ENCODE measurements around the gene NRG3.
"Not testable (repeated sequence)": the region's sequence is repeated elsewhere in the genome, so short reads cannot be mapped to it uniquely, and the experiment has no call there.

NRG3 gene

GRCh38 chr10:82924711-82925110 lies 1049.7 kb downstream of the NRG3 start:
- no peak for DNase-seq (ENCODE audit: low spot score)

DNA sequence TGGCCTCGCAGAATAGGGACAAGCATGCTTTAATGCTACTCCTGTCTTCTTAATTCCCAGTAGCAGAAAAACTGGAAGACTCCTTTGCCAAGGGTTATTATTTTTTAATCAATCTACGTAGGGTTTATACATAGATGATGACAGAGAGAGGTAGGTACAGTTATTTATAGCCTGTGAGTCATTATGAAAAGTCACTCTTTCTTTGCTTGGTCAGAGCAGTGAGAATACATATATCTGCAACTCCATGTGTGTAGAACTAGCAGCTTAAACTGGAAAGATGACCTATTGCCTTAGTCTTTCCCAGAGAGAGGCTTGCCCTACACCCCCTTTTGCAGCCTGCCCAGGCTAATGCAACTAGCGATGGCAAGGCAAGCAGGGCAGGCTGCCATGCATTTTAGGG lies 1050.6 kb downstream of the NRG3 start:
- no peak for DNase-seq (ENCODE audit: low spot score)

GRCh38 chr10:82932451-82932850 lies 1057.5 kb downstream of the NRG3 start:
- no peak for DNase-seq (ENCODE audit: low spot score)

- DNase-seq (ENCODE audit: low spot score) = no peak
Measured at GRCh38 chr10:82934429-82934828, 1059.4 kb downstream of the NRG3 start.

GRCh38 chr10:82934947-82935346 lies 1060.0 kb downstream of the NRG3 start:
- DNase-seq (ENCODE audit: low spot score) = no peak

GRCh38 chr10:82938331-82938730 lies 1063.3 kb downstream of the NRG3 start:
- DNase-seq (ENCODE audit: low spot score) = no peak

DNA sequence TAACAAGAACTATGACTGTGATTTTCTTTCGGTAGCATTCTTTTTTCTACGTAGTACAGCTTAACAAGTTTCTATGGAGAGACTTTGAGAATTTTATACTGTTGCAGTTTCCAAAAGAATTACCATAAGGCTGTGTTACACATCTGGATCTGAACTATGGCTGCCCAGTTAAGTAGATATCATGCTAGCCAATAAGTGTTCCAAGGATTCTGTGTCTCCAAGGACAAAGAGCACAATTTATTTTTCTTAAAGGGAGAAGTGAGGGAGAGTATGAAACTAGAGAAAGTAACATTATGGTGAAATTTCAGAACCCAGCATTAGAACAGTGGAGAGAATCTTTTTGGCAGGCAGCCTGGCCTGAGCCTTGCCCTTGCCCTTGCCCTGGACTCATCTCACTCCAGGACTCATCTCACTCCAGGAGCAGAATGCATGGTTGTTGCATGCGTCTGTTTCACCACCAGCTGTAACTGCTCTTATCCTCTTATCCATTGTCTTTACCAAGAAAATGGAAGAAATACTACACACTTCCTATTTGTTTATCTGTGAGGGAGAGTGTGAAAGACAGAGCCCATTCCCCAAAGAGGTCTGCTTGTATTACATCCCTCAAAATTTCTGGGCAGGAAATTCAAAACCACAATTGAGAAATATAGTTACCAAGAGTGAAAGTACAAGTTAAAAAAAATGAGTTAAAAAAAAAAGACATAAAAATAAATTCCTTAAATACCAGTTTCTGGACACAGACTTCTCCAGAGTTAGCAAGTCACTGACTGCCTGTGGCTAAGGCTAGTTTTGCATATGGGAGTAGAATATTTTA lies 1067.5 kb downstream of the NRG3 start:
- no peak for DNase-seq (ENCODE audit: low spot score)

GRCh38 chr10:82943142-82943541 lies 1068.1 kb downstream of the NRG3 start:
- DNase-seq (ENCODE audit: low spot score) = no peak

DNA sequence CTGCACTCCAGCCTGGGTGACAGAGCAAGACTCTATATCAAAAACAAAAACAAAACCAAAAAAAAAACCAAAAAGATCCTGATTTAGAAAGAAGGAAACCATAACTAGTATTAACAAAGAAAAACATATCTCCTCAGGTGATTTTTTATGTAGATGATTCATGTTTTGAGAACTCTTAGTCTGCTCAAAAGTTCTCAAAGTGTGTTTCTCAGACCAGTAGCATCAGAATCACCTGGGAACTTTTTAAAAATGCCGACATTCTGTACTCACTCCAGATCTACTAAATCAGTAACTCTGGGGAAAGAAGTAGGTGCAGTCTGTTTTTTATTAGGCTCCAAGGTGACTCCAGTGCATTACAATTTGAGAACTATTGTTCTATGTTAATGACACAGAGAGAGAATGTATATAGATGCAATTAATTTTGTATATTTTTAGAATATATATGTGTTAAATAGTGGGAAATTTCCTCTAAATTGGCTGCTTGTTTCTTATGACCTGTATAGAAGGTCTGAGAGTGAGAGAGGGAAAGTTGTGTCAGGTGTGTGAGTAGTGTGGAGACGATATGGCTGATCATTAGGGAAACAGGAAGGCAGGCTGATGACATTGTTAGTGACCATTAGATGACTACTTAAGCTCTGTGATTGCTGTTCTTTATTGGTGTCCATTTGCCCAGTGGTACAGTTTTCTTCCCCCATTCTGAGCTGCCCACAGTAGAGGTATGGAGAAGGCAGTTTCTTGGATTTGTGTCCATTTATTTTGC lies 1075.0 kb downstream of the NRG3 start:
- DNase-seq (ENCODE audit: low spot score) = no peak

DNA sequence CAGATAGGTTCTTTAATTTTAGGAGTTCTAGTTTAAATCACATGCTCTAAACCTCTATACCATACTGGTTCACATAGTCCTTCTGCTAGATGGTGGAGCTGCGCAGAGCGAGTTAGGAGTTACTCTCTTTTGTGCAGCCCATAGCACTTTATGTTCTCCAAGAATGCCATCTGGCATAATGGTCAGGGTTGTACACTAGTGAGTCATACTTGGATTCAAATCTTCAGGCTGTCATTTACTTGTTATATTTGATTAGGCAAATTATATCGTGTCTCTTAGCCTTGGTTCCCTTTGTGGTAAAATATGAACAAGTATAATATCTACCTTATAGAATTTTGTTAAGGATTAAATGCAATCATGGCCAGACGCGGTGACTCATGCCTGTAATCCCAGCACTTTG lies 1078.3 kb downstream of the NRG3 start:
- no peak for DNase-seq (ENCODE audit: low spot score)

DNA sequence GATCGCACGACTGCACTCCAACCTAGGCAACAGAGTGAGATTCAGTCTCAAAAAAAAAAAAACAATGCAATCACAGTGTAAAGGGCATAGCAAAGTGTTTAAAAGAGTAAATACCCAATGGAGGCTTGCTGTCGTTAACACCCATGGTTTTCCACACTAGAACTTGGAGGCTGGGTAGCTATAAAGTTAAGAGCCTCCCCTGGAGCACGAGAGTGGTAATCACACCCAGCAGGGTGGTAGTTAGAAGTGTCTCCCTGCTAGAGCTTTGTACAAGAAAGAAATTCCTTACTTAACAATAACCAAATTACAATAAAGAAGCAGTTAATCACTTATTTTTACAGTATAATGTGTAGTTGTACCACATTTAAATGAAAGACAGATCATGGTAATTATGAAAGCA lies 1078.9 kb downstream of the NRG3 start:
- DNase-seq (ENCODE audit: low spot score) = no peak

- DNase-seq (ENCODE audit: low spot score) = not testable (repeated sequence)
Measured at GRCh38 chr10:82960421-82961060, 1085.5 kb downstream of the NRG3 start.

DNA sequence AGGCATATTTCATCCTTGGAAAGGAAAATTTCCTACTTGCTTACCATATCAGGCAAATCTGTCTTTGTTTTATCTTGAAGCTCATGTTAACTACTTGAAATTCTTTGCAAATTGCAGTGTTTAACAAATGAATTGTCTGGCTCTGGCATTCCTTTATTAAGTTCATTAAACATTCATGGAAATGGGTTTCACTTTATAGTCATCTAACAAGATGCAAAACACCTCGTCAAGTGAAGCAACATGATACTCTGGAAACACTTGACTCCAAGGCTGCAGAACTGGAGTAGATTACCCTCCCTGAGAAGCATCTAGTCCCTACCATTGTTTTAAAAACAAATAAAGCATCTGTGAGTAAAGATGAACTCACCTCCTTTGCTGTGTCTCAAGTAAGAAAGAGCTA lies 1086.9 kb downstream of the NRG3 start:
- no peak for DNase-seq (ENCODE audit: low spot score)

DNA sequence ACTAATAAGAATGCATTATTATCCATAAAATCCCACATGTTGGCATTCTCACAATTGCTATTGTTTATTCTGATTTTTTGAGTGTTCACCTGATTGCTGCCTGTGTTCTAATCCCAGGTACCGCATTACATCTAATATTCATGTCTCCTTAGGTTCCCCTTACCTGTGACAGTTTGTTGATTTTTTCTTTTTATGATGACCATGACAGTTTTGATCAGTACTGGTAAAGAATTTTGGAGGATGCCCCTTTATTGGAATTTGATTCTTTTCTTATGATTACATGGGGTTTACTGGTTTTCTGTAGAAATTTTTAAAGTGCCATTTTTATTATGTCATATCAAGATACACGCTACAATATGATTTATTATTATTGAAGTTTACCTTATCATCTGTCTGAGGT lies 1091.1 kb downstream of the NRG3 start:
- no peak for DNase-seq (ENCODE audit: low spot score)

DNA sequence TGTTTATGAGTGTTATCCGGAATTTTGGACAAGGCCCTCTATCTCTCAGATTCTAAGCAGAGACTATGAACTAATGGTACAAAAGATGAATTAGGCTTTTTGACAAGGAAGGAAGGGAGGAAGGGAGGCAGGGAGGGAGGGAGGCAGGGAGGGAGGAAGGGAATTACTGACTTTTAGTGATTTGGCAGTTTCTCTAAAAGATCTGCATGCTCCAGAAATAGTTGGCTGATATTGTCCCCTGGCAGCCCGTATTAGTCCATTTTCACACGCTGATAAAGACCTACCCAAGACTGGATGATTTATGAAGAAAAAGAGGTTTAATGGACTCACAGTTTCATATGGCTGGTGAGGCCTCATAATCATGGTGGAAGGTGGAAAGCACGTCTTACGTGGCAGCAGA lies 1093.5 kb downstream of the NRG3 start:
- DNase-seq (ENCODE audit: low spot score) = no peak

GRCh38 chr10:82969405-82969804 lies 1094.4 kb downstream of the NRG3 start:
- DNase-seq (ENCODE audit: low spot score) = peak; percentile 47

GRCh38 chr10:82980321-82980720 lies 1105.3 kb downstream of the NRG3 start:
- DNase-seq (ENCODE audit: low spot score) = no peak

DNA sequence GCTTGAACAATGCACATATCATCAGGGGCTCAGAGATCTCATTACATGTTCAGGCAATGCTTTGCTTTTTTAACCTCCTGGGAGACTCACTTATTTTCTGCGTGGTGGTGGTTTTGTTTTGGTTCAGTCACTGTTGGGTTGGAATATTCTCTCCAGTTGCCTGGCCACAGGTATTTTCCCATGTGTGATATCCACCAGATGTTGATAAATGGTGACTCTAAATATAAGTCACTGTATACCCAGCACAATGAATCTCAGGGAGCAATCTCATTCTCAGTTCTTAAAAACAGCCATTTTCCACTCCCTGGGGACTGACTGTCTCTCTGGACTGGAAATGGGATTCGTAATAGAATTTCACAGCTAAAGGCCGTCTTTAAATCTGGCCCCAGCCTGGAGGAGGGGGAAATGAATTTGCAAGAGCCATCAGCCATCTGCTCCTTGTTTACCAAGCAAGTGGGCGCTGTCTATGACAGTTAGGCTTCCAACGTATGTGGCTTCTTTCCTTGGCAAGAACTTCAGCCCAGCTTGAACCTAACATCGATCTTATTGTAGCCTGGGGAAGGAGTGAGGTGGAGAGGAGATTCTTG lies 1106.2 kb downstream of the NRG3 start:
- no peak for DNase-seq (ENCODE audit: low spot score)

GRCh38 chr10:82982110-82982608 lies 1107.2 kb downstream of the NRG3 start:
- peak; percentile 89 for DNase-seq (ENCODE audit: low spot score)

DNA sequence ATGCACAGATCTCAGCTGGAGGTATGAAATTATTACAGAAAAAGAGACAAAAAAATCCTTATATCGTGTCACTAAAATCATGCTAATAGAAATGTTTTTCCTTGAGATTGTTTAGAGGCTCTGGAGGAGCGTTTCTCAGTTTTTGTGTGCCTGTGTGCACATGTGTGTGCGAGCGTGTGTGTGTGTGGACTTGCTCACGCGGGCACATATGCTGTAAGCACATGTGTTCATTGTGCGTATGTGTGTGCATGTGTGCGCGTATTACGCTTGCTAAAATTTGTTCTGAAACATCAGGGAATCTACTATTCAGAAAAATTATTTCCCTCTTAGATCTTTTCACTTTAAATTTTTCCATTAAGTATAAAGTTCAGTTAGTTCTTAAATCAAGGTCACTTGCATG lies 1111.2 kb downstream of the NRG3 start:
- DNase-seq (ENCODE audit: low spot score) = no peak

DNA sequence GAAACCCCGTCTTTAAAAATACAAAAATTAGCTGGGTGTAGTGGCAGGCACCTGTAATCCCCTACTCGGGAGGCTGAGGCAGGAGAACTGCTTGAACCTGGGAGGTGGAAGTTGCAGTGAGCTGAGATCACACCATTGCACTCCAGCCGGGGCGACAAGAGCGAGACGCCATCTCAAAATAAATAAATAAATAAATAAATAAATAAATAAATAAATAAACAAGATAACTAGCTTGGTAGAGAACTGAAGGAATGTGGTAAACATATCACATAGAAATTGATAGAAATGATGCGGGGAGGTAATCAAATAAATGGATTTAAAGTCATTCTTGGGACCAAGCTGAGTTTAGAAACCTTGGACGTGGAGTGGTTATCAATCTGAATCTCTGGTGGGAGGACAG lies 1131.5 kb downstream of the NRG3 start:
- DNase-seq (ENCODE audit: low spot score) = not testable (repeated sequence)

GRCh38 chr10:83007510-83007909 lies 1132.5 kb downstream of the NRG3 start:
- DNase-seq (ENCODE audit: low spot score) = no peak

All from kidney capillary endothelial cell (primary cell).